GM18867 (cell line): ENCODE measurements around the gene EIF2S1.
"Not testable (repeated sequence)": the region's sequence is repeated elsewhere in the genome, so short reads cannot be mapped to it uniquely, and the experiment has no call there.

ENCODE experiments used
- ATAC-seq: cut with Tn5 transposase; IDR thresholded peaks from one replicate; pipeline ENCODE4 v1.9.1; 2021; ENCODE audit warnings: mild to moderate bottlenecking, moderate library complexity; ENCODE audit not compliant: unreplicated experiment

The EIF2S1 gene

DNA sequence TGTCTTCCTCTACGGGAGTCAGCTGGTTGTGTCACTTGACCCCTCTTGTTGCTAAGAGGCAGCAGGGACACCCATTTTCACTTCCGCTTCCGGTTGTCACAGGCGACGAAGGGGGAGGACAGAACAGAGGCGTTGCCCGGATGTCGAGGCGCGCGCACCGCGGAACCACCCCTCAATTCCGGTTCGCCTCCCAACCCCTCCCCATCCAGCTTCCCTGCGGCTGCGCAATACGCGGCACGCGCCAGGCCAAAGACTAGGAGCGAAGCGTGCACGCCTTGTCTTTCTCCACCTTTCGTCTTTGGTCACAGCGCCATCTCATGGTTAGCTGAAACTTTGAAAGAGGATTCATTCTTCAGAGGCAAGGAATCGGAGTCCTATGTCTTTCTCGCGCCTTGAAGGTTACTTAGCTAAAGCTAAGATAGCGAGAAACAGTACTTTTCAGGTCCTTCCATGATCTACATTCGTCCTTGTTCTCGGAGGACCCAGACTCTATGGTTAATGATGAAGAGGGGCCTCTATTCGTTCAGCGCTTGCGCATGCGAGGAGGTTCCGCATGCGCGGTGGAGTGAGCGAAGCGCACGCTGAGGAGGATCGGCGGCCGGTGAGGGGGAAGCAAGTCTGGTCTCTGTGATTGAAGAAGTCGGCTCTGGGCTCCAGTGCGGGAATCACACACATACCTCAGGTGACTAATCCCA lies at the start of gene EIF2S1, which contains the start of gene ATP6V1D:
Gene EIF2S1, plus strand, starts transcription at position 554 of the 695 bp plus-strand sequence. CDS start 4,440 bp downstream, outside the sequence.
Gene ATP6V1D, minus strand, starts transcription at position 30 of the 695 bp plus-strand sequence. CDS start 106 bp downstream, outside the sequence.
- ATAC-seq, result peak; percentile 88

DNA sequence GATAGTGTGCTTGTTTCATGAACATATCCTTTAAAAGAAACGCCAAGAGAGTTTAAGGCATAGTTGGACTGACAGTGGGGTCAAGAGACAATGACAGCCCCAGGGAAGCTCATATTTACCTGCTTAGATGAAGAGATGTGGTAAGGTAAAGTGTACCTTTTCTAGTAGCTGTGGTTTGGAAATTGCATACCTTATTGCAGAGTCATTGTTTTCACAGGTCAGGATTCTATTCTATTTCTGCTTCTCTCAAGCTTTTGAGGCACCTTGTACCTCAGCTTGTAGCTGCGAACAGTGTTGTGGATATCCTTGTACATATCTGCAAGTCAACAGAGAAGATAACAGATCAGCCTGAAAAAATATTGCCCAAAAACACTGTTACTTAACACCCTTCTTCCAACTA lies 48.3 kb upstream of the EIF2S1 start:
- no peak for ATAC-seq

- ATAC-seq, result no peak
Observed at GRCh38 chr14:67313153-67313552, 47.0 kb upstream of the EIF2S1 start.

DNA sequence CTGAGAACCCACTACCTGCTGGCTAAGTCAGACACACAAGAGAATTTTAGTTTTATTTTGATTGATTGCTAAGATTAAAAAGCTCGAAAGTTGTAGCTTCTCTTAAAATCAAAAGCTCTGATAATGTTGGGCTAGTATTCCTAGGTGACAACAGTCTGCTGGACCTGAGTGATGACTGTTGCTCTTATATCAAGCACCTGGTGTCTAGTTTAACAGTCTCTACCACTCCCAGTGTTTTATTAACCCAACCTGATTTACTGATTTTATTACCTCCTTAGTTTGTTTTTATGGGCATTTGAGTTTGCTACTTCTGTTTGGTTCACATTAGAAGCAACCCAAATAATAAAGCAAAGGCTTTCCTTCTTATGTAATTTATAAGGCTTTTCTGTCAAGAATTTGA lies 42.3 kb upstream of the EIF2S1 start:
- ATAC-seq, result no peak

GRCh38 chr14:67319142-67319541 lies 41.0 kb upstream of the EIF2S1 start:
- no peak for ATAC-seq

DNA sequence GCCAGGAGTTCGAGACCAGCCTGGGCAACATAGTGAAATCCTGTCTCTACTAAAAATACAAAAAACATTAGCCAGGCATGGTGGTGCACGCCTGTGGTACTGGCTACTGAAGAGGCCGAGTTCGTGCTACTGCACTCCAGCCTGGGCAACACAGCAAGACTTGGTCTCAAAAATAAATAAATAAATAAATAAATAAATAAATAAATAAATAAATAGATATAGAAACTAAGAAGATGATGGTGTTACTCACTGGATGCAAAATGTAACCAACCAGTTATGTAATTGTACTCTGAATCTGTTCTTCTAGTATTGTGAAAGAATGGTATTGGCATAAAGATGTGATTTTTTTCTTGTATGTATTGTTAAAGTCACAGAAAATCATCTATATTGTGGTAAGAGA lies 30.5 kb upstream of the EIF2S1 start:
- not testable (repeated sequence) for ATAC-seq

GRCh38 chr14:67331368-67332125 lies 28.6 kb upstream of the EIF2S1 start:
- ATAC-seq, result no peak

- no peak for ATAC-seq
Observed at GRCh38 chr14:67332468-67332867, 27.7 kb upstream of the EIF2S1 start.

DNA sequence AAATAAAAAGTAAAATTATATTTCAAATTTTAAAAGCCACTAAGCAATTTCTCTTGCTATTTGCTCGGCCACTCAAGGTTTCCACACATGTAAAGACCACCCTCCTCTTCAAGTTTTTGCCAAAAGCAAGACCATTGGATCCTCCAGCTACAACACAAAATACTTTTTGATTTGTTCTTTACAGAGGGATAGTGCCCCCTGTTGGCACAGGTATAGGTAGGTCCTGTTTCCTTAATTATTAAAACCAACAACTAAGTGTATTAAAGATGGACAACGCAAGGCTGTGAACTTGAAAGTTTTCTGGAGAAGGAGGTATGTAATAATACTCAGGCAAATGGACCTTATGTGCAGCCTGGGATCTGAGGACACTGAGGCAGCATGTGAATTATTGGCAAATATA lies 24.3 kb upstream of the EIF2S1 start:
- no peak for ATAC-seq

DNA sequence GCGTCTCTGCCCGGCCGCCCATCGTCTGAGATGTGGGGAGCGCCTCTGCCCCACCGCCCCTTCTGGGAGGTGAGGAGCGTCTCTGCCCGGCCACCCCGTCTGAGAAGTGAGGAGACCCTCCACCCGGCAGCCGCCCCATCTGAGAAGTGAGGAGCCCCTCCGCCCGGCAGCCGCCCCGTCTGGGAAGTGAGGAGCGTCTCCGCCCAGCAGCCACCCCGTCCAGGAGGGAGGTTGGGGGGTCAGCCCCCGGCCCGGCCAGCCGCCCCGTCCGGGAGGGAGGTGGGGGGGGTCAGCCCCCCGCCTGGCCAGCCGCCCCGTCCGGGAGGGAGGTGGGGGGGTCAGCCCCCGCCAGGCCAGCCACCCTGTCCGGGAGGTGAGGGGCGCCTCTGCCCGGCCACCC lies 18.9 kb upstream of the EIF2S1 start:
- not testable (repeated sequence) for ATAC-seq

DNA sequence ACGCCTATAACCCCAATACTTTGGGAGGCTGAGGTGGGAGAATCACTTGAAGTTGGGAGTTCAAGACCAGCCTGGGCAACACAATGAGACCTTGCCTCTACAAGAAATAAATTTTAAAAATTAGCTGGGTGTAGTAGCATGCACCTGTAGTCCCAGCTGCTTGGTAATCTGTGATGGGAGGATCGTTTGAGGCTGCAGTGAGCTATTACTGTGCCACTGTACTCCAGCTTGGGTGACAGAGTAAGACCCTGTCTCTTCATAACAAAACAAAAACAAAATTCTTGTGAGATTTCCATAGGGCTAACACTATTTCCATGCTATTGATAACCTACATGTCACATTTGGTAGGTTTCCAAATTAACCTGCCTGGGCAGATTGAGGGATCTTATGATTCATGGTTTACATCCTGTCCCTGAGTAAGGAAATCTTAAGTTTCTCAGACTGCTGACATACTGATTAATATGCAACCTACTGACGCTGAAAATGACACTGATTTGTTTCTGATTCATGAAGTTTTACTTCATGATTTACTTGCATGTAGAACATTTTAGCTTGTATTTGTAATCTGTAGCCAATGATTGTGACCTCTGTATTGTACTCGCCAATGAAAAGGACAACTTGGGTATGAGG lies 16.4 kb upstream of the EIF2S1 start:
- ATAC-seq, result no peak

DNA sequence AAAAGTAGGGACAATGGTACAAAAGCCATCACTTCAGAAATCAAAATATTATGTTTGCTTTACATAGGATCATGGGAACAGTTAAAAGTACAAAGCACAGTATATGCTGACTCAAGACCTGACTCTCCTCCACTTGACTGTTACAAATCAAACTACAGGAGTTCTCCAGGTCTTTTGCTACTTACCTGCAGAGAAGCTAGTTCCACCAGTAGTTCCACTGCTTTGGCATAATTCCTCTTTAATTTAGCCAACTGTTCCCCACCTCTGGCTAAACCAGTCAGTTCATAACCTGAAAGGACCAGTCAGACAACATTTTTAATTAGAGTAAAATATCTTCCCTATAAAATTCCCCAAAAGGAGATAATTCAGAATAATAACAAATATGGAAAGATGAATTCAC lies 14.5 kb upstream of the EIF2S1 start:
- ATAC-seq, result no peak

DNA sequence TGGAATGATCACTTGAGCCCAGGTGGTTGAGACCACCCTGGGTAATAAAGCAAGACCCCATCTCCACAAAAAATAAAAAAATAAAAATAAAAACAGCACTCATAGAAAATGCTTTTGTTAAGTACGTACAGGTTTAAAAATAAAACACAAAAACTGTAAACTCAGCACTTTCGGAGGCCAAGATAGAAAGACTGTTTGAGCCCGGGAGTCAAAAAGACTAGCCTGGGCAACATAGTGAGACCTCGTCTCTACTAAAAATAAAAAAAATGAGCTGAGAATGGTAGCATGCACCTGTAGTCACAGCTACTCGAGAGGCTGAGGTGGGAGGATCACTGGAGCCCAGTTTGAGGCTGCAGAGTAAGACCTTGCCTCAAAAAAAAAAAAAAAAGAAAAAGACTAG lies 8.1 kb upstream of the EIF2S1 start:
- ATAC-seq, result no peak

DNA sequence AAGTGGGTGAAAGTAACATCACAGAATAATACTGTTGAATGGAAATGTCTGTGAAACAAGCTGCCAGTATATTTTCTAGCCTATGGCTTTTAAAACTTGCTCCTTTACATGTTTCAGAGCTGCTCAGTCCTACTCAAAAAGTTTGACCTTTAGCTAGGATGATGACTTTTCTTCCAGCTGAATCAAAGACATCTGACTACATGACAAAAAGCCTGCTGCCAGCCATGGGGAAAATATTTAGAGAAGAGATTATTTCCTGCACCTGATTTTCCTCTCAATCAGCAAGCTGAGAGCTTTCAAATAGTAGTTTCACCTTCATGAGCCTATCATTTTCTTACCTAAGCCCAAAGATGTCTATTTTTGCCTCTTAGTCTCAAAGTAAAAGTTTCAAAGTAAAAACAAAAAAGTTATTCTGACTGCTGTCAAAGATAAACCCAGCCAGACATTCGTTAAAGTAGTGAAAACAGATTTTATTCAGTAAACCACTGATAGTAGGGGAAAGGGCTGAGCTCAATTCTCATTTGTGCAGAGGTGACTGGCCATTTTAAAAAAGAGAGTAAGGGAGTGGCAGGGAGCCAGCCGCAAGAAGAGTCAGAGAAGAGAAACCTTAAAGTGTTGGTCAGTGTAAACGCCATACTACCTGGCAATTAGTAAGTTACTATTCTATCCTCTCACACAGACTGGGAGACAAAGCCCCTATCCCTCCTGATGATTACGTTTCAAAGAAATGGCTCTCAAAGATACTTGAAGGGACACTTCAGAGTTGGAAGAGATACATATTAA lies 2.8 kb upstream of the EIF2S1 start:
- no peak for ATAC-seq

GRCh38 chr14:67357969-67358354 lies 2.2 kb upstream of the EIF2S1 start:
- ATAC-seq, result no peak

DNA sequence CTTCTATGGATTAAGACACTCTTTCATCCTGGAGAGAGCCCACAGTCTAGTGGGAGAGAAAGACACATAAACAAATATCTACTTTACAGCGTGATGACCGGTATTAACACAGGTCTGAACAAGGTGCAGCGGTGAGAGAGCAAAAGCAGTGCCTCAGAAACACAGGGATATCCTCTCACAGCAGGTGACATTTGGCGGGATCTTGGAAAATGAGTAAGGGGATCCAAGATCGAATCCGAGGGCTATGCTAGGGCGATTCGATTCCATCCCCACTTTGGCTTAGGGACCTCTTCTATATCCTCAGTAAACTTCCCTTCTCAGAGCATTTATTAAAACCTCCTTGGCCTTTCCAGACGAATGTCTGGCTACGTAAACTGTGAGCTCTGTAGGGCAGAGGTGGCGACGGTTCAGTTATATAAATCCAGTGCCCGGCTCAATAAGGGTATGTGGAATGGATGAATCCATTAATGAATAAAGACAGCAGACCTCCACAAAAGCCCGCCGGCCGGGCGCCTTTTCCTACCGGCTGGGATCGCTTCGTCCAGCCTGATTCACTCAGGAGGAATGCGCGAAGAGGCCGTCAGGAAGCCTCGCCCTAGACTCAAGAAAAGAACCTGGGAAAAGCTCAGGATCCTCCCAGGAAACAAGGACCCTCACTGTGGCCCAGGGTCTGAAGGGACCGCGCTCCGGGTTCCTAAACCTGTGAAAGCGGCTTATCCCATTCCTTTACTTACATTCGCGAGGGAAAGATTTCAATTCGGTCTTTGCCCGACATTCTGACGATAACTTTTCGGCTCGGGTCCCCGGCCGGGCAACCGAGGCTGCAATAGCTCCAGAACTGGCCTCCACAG lies 979 bp upstream of the EIF2S1 start:
- peak; percentile 1 for ATAC-seq

- peak; percentile 26 for ATAC-seq
Observed at GRCh38 chr14:67360470-67361206, 510 bp downstream of the EIF2S1 start.

GRCh38 chr14:67365476-67365875 lies 5.3 kb downstream of the EIF2S1 start:
- ATAC-seq, result peak; percentile 78

- ATAC-seq, result no peak
Observed at GRCh38 chr14:67370830-67371229, 10.7 kb downstream of the EIF2S1 start.
